Esophagus squamous epithelium (tissue), 5 donors: ENCODE measurements around the gene UBE2A. TPM values are rescaled to one million over a fixed set of nuclear protein-coding genes. Genes with fewer than 3 reads are reported as not detected.

Experiments used
- DNase-seq: peaks from one replicate; lab custom pipeline; 2025; lab: John Stamatoyannopoulos, UW
- H3K27ac ChIP-seq, 4 donors: fragments of 200-600 bp; sonication (generic); one replicate each; pipeline ENCODE4 v1.5.1; 2016 to 2019; ENCODE audit warnings: mild to moderate bottlenecking in 1 of 4
- H3K27me3 ChIP-seq, 4 donors: fragments of 200-600 bp; sonication (generic); 1 replicate in 3 of 4; 2 replicates in 1 of 4; pipeline versions ENCODE4 v1.5.1 to v1.6.0; 2017 to 2021; ENCODE audit warnings: antibody characterized with exemption in 1 of 4
- H3K36me3 ChIP-seq, 3 donors: fragments of 200-600 bp; sonication (generic); one replicate each; pipeline ENCODE4 v1.5.1; 2016 to 2019
- H3K4me1 ChIP-seq, 3 donors: fragments of 200-600 bp; sonication (generic); one replicate each; pipeline ENCODE4 v1.5.1; 2017 to 2019
- H3K4me3 ChIP-seq, 4 donors: fragments of 200-600 bp; sonication (generic); 1 replicate in 3 of 4; 2 replicates in 1 of 4; pipeline ENCODE4 v1.5.1; 2016 to 2019; ENCODE audit warnings: mild to moderate bottlenecking in 2 of 4, moderate library complexity in 1 of 4
- H3K9me3 ChIP-seq, 3 donors: fragments of 200-600 bp; sonication (generic); one replicate each; pipeline ENCODE4 v1.5.1; 2016 to 2019
- POLR2A ChIP-seq, 4 donors: fragments of 450-650 bp; IDR thresholded peaks; one replicate each; pipeline ENCODE4 v1.6.1; 2017; ENCODE audit warnings: antibody characterized with exemption in 4 of 4, mild to moderate bottlenecking in 4 of 4, moderate library complexity in 3 of 4
- WGBS, 2 donors: methylation state at CpG; one replicate each; pipeline ENCODE4 v1.1.5; 2018; 5-methylcytosine and 5-hydroxymethylcytosine counted together
- intact Hi-C: fragments of 100-400 bp; cut with DNase I; formaldehyde crosslinking; loops from one replicate; pipeline ENCODE4 v1.15.0; 2022
- total RNA-seq, 4 donors: library from RNA; depleted of rRNA; stranded (reverse); fragments of >200 nt; gene quantifications; one replicate each; pipeline ENCODE4 v1.1.0, GENCODE V29; 2016
- TF ChIP-seq, protein P1 (sequence below), 6 experiments: fragments of 450-650 bp in 4 of 6; fragments of 200-600 bp in 2 of 6; sonication (generic) in 2 of 6; IDR thresholded peaks; one replicate each; pipeline ENCODE4 v1.5.1; 2016 to 2019; ENCODE audit warnings: antibody characterized with exemption in 6 of 6, mild to moderate bottlenecking in 4 of 6, moderate library complexity in 4 of 6
- donor health status: DM: yes; HTN: yes; CAD: no.

UBE2A gene
- total RNA-seq, 4 donors from 2014 or later, result 26.7 to 40.9 (median 38.8) TPM

DNA sequence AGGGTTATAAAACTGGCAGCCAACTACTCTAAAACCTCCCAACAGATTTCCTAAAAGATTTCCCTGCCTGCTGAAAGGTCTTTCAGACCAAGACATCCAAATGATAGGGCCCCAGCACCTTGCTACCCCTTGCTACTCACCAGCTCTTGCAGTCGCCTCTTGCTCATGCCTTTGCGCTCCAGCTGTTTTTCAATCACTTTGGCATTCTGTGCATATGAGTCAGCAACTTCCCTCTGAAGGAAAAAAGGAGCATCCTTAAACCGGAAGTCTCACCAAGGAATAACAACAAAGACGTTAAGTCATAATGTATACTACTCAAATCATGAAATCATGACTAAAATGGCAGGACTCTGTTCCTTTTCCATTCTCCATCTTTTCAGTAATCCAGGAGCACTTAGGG lies 33.2 kb upstream of the UBE2A start:
- no peak overlapping the region for H3K4me3 ChIP-seq
- no peak overlapping the region for H3K27ac ChIP-seq
- no peak for DNase-seq
- intact Hi-C loops, result no loop called here
- no peaks in the 10 kb centered on the region for H3K27me3 ChIP-seq
- WGBS, 2 donors, result 59 to 70% methylated on average over 3 to 4 of the region's 4 CpGs
- H3K36me3 ChIP-seq, result peaks cover 0 to 39% (median 0%) of the 10 kb centered on the region in 3 donors
- no peak for TF ChIP-seq POLR2A (IDR thresholded peaks at IDR 0.05)
- TF ChIP-seq, protein P1, sequence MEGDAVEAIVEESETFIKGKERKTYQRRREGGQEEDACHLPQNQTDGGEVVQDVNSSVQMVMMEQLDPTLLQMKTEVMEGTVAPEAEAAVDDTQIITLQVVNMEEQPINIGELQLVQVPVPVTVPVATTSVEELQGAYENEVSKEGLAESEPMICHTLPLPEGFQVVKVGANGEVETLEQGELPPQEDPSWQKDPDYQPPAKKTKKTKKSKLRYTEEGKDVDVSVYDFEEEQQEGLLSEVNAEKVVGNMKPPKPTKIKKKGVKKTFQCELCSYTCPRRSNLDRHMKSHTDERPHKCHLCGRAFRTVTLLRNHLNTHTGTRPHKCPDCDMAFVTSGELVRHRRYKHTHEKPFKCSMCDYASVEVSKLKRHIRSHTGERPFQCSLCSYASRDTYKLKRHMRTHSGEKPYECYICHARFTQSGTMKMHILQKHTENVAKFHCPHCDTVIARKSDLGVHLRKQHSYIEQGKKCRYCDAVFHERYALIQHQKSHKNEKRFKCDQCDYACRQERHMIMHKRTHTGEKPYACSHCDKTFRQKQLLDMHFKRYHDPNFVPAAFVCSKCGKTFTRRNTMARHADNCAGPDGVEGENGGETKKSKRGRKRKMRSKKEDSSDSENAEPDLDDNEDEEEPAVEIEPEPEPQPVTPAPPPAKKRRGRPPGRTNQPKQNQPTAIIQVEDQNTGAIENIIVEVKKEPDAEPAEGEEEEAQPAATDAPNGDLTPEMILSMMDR (IDR thresholded peaks at IDR 0.05), result no peak
- no peaks in the 10 kb centered on the region for H3K9me3 ChIP-seq
- no peaks in the 10 kb centered on the region for H3K4me1 ChIP-seq

DNA sequence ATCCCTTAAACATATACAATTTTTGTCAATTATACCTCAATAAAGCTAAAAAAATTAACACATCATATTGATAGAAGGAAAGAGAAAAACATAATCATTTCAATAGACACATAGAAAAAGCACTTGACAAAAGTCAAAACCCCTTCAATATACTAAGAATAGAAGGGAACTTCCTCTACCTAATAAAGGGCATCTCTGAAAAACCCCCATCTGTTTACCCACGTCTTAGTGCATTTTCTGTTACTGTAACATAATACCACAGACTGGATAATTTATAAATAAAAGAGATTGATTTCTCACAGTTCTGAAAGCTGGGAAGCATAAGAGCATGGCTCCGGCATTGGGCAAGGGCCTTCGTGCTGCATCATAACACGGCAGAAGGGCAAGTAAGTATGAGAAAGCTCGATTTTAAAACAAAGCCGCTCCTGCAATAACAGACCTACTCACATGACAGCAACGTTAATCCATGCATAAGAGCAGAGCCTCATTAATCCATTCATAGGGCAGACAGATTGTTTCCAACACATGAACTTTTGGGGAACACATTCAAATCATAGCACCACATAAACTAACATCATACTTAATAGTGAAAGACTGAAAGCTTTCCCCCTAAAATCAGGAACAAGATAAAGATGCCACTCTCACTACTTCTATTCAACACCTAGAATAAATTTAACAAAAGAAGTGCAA lies 24.9 kb upstream of the UBE2A start:
- Histone ChIP-seq H3K36me3 (no peaks in the 10 kb centered on the region), H3K27me3 (no peaks in the 10 kb centered on the region), H3K4me3 (no peak overlapping the region), H3K4me1 (peaks cover 0 to 3% (median 0%) of the 10 kb centered on the region in 3 donors), H3K9me3 (no peaks in the 10 kb centered on the region), H3K27ac (no peak overlapping the region)
- intact Hi-C loops, result no loop called here
- WGBS, 2 donors, result 19 to 51% methylated on average over 2 to 6 of the region's 7 CpGs
- DNase-seq, result no peak
- TF ChIP-seq, protein P1 (IDR thresholded peaks at IDR 0.05), result no peak
- TF ChIP-seq POLR2A (IDR thresholded peaks at IDR 0.05), result no peak

DNA sequence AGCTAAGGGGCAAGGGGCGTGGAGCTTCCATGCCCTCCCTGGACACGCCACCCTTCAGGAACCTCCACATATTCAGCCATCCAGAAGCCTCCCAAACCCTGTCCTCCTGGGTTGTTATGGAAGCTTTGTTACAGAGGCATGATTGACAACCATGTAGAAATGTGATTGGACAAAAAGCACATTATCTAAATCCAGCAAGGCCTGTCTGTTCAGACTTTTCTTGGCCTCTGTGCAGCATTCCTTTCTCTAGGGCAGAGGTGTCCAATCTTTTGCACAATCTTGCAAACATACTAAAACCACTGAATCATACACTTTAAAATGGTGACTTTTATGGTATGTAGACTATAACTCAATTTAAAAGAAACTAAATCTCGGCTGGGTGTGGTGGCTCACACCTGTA lies 21.9 kb upstream of the UBE2A start:
- no peak for TF ChIP-seq POLR2A (IDR thresholded peaks at IDR 0.05)
- intact Hi-C loops, result no loop called here
- 89% methylated on average over 3 of the region's 3 CpGs; no CpG with 5 or more reads in 1 of the 2 donors for WGBS, 2 donors

DNA sequence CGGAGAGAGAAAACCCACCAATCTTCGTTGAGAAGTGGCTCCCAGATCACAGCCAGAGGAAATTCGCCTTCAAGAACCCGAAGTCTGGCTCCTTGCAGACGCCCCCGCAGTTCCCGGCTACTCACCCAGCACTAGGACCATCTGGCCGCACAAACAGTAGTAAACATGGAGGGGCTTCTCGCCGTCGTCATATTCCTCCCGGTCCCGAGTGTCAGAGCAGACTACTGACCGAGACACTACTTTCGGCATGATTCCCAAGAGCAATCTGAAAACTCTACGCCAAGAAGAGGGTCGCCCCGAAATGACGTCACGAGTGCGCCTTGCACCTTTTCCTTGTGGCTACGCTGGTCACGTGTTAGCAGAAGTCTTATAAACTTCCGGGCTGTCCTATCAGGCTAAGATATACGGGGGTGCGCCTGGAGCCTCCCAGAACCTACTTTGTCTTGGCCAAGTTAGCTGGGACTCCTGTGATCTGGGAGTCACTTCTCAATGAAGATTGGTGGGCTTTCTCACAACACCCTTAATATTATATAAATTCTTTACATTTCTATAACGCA lies 9.2 kb upstream of the UBE2A start, which contains the start of gene STEEP1:
TSS of gene STEEP1 (minus strand) at position 303 of the 557 bp plus-strand sequence. CDS start at position 249, 54 bp downstream.
- H3K27me3 ChIP-seq, result no peaks in the 10 kb centered on the region
- peak; percentile 28 for DNase-seq
- TF ChIP-seq POLR2A (IDR thresholded peaks at IDR 0.05), result peak in 1 of 4 donors; percentile 34
- TF ChIP-seq, protein P1 (IDR thresholded peaks at IDR 0.05), result peak in 1 of 6 experiments; percentile 5
- peaks cover 0 to 3% (median 0%) of the 10 kb centered on the region in 3 donors for H3K36me3 ChIP-seq
- peak within 1 kb of the TSS; percentile 56 to 84 (median 74) for H3K27ac ChIP-seq
- intact Hi-C loops, result no loop called here
- H3K9me3 ChIP-seq, result no peaks in the 10 kb centered on the region
- 0 to 31% methylated on average over 20 to 23 of the region's 27 CpGs for WGBS, 2 donors
- peaks cover 0 to 22% (median 3%) of the 10 kb centered on the region in 3 donors for H3K4me1 ChIP-seq
- H3K4me3 ChIP-seq, result peak within 1 kb of the TSS; percentile 51 to 72 (median 58)

More for the DNA sequence above, 21.9 kb upstream of the UBE2A start:
- Histone ChIP-seq H3K4me1 (peaks cover 0 to 3% (median 0%) of the 10 kb centered on the region in 3 donors), H3K9me3 (no peaks in the 10 kb centered on the region), H3K4me3 (no peak overlapping the region), H3K27me3 (no peaks in the 10 kb centered on the region), H3K36me3 (peaks cover 0 to 14% (median 0%) of the 10 kb centered on the region in 3 donors), H3K27ac (no peak overlapping the region)
- DNase-seq, result no peak

DNA sequence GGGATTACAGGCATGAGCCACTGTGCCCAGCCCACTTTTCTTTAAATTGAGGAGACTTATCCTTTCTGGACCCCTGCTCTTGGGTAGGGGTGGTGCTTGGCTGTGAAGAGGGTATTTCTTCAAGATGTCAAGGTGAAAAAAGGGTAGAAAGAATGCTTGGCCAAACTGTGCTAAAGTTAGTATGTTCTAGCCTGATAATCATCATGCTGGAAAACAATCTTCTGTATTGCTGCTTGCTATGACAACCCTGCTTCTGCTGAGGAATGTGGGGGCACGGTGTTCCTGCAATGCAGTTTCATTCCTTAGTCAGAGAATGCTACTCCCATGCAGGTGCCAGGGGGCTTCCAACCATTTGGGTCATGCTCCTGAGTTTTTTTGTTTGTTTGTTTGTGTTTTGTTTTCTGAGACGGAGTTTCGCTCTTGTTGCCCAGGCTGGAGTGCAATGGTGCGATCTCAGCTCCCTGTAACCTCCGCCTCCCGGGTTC lies 4.0 kb upstream of the UBE2A start:
- no peaks in the 10 kb centered on the region for H3K27me3 ChIP-seq
- whole genome bisulfite sequencing, 2 donors, result 79 to 87% methylated on average over 6 of the region's 6 CpGs
- TF ChIP-seq, protein P1 (IDR thresholded peaks at IDR 0.05), result no peak
- TF ChIP-seq POLR2A (IDR thresholded peaks at IDR 0.05), result no peak

More for the DNA sequence above, 4.0 kb upstream of the UBE2A start:
- no peak overlapping the region for H3K27ac ChIP-seq
- H3K36me3 ChIP-seq, result no peaks in the 10 kb centered on the region
- DNase-seq, result no peak
- peaks cover 0 to 11% (median 2%) of the 10 kb centered on the region in 3 donors for H3K4me1 ChIP-seq
- no peak overlapping the region for H3K4me3 ChIP-seq
- H3K9me3 ChIP-seq, result no peaks in the 10 kb centered on the region
- intact Hi-C loops, result no loop called here
